DMS 273 (cell line): ENCODE results near the gene PDZD2.
"Not testable (repeated sequence)": the region's sequence is repeated elsewhere in the genome, so short reads cannot be mapped to it uniquely, and the experiment has no call there.

Experiments
- DNase-seq: peaks from one replicate; lab custom pipeline; 2025; ENCODE audit not compliant: unreplicated experiment; lab: John Stamatoyannopoulos, UW

The PDZD2 gene

GRCh38 chr5:32090755-32091128 is 451.8 kb downstream of the PDZD2 start:
- peak; percentile 9 for DNase-seq

GRCh38 chr5:32092938-32093812 is 454.2 kb downstream of the PDZD2 start:
- DNase-seq, result peak; percentile 91

DNA sequence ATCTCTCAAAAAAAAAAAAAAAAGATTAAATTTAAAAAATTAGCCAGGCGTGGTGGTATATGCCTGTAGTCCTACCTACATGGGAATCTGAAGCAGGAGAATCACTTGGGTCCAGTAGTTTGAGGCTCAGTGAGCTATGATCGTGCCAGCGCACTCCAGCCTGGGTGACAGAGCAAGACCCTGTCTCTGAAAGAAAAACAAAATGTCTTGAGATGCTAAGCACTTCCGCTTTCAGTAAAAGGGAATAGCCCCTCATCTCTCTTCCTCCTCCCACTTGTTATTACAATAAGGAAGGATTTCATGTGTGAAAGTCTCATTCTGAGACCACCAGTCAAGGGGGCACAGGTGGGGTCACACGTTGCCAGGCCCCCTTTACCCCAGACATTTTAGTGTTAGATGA is 455.8 kb downstream of the PDZD2 start:
- DNase-seq, result no peak

DNA sequence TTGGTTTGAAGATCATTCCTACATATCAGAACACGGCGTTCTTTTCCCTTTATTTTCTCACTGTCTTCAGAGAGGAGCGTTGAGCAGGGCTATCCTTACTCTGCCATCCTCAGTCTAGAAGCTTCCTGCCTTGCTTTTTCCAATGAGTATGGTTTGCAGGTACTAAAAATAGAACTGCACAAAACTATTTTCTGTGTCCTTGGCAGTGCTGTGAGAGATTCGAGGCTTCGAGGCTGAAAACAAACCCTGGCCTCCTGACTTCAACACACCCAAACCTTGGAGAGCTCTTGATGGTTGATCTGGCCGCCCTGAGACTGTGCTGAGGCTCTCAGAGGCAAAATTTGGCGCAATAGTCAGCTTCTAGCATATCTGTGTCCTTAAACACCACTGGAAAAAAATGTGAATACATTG is 456.3 kb downstream of the PDZD2 start:
- DNase-seq, result no peak

DNA sequence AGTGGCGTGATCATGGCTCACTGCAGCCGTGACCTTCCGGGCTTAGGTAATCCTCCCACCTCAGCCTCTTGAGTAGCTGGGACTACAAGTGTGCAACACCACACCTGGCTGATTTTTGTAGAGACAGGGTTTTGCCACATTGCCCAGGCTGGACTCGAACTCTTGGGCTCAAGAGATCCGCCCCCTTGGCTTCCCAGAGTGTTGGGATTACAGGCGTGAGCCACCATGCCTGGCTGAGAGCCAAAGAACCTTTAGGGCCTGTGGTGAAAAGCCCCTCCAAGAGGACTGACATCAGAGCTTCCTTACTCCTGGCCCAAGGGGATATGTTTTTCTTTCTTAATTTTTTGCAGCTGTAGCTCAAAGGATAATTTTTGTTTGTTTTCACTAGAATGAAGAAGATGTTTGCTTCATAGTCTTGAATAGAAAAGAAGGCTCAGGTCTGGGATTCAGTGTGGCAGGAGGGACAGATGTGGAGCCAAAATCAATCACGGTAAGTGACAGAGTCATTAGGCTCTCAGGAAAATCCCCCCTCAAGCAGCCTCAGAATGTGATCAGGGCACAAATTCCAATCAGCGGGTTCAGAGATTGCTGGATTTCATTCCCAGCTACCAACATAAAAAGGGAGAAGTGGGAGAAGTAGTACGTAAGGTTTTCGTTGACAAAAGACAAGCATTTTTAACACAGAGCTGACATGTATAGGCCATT is 458.1 kb downstream of the PDZD2 start:
- peak; percentile 11 for DNase-seq

DNA sequence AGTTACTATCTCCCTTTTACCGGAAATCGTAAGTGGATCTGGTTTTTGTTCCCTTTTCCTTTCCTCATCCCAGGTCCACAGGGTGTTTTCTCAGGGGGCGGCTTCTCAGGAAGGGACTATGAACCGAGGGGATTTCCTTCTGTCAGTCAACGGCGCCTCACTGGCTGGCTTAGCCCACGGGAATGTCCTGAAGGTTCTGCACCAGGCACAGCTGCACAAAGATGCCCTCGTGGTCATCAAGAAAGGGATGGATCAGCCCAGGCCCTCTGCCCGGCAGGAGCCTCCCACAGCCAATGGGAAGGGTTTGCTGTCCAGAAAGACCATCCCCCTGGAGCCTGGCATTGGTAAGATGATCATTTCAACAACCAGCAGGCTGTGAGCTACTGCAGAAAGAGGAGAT is 459.4 kb downstream of the PDZD2 start:
- DNase-seq, result no peak

DNA sequence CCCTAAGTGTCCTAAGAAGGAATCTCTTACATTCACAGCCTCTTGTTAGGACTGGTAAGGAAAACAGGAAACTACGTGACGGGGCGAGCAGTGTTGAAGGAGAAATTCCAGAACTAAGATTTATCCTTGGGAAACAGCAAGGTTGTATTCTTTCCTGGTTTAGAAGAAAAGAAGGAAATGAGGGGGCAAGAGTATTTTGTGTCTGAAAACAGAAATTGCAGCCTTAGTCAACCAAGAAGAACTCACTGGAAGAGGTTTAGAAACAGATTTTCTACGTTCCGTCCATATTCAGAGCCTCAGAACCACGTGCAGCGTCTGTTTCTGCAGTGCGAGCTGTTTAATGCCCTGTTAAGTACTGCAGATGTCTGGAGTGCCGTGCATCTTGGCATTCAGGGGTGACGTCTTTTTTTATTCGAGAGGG is 460.0 kb downstream of the PDZD2 start:
- DNase-seq, result no peak

DNA sequence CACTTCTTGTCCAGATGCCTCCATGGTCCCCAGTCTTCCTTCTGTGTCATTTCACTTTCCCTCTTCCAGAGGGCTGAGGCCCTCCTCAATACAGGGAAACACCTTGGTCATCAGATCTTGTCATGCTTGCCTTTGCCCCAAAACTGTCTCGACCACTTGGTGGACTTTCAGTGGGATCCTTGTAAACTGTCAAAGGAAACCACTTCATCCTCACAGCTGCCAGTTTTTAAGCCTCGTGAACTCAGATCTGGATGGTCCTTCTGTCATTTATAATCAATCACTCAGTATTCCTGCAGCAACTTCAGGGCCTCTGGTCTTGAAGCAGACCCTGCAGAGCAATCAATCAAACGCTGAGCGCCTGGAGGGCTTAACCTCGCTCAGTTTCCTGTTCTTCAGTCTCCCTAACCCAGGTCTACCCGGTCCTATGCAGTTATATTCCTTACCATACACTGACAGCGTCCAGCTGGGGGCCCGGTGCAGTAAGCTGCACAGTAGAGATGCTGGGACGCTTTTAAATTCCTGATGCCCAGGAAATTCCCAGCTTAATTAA is 460.6 kb downstream of the PDZD2 start:
- DNase-seq, result no peak

- DNase-seq, result no peak
Measured at GRCh38 chr5:32100230-32100629, 461.3 kb downstream of the PDZD2 start.

- no peak for DNase-seq
Measured at GRCh38 chr5:32100691-32101302, 461.9 kb downstream of the PDZD2 start.

- DNase-seq, result no peak
Measured at GRCh38 chr5:32102254-32102986, 463.5 kb downstream of the PDZD2 start.

DNA sequence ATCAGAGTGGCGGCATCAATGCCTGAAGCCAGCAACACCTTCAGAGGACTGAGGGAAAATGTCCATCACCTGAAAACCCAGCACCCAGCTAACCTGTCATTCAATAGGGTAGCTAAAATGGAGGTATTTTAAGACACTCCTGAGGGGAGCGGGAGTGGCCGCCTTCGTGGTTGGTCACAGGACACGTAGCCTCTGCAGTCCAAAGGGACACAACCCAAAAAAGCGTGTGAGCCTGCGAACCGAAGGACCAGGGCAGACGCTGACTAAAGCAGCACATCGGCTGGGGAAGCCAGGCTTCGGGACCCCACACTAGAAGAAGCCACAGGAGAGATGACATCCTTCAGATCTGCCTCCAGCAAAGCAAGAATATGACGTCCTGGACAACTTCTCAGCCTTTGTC is 464.6 kb downstream of the PDZD2 start:
- no peak for DNase-seq

GRCh38 chr5:32107291-32107690 is 468.4 kb downstream of the PDZD2 start:
- DNase-seq, result no peak

DNA sequence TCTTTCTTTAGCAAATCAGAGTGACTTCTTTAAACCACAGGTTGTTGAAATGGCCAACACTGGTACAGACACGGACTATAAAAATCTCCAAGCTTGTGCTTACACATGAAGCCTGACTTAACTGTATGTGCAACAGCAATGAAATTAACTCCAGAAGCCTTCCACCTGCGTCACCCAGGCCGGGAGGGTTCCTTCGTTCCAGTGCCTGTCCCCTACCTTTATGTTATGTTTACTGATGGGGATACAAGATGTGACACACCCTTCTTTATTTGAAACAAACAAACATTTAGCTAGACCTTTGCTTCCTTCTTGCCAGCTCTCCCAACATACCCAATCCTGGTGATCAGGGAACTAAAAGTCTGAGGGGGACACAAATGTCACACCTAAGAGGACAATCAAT is 469.2 kb downstream of the PDZD2 start:
- no peak for DNase-seq

DNA sequence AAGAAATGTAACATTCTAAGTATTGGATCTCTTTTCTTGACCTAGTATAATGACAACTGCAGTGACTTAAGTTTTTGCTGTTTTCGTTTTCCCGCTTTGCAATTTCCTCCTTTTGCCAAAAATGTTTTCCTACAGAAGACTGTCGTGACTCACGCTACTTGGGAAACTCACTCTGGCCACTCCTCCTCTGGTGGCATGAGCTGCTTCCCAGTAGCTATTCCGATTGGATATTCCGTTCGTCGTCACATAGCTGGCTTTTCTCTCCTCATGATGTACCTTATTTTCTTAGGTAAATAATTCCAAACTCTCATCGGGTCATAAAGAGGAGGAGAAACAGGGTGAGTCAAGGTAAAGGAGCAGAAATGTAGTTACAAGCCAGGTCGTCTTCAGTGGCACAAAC is 470.3 kb downstream of the PDZD2 start:
- DNase-seq, result no peak

DNA sequence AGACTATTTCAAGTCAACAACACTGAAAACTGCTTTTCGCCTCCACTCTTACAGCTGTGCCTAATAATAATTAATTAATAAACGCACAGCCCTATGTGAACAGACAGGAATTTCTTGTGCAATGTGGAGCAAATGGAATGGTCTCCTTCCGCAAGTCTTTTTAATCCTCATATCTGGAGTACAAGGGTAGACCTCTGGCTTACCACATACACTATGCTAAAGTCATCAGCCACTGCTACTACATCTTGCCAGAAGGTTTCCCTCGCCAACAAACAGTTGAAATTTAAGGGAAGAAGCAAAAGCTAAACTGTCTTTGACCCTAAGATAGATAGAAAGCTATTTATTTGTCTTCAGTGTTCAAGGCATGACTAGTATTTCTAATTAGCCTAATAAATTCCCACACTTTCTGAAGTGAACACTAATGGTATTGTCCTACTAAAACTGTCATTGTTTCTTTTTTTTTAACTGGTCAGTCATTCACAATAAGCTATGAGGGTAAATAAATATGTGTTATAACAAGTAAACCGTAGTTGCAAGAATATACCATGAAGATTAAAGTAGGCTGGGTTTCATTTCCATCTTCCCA is 471.3 kb downstream of the PDZD2 start:
- no peak for DNase-seq

DNA sequence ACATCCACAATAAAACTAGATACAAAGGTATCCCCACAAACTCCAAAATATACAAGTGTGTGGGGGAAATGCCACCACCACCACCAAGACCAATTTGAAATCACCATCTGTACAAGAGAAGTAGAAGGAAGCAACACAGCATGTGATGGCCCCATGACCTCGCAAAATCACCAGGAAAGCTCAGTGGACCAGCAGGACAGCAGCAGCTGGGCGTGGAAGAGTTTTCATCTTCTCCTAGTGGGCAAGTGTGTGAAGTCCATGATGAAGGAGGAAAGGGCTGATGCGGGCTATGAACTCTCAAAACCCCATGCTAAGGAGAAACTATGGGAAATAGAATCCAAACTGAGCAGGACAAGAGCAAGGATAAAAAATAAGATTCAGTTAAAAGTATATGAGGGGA is 477.1 kb downstream of the PDZD2 start:
- peak; percentile 51 for DNase-seq

- DNase-seq, result no peak
Measured at GRCh38 chr5:32116574-32117313, 477.8 kb downstream of the PDZD2 start.

GRCh38 chr5:32118922-32119321 is 480.0 kb downstream of the PDZD2 start:
- DNase-seq, result not testable (repeated sequence)
